Measurements from ENCODE around the gene NOP58.

Gene NOP58

GRCh38 chr2:202306034-202306433, 40.5 kb downstream of the NOP58 start:
- H3F3A ChIP-seq (ENCODE audit: insufficient read depth) = peaks cover 33% of the 10 kb centered on the region
- H3K79me2 ChIP-seq (ENCODE audit: insufficient read depth, low read length) = no peaks in the 10 kb centered on the region
- TF ChIP-seq, protein P1, sequence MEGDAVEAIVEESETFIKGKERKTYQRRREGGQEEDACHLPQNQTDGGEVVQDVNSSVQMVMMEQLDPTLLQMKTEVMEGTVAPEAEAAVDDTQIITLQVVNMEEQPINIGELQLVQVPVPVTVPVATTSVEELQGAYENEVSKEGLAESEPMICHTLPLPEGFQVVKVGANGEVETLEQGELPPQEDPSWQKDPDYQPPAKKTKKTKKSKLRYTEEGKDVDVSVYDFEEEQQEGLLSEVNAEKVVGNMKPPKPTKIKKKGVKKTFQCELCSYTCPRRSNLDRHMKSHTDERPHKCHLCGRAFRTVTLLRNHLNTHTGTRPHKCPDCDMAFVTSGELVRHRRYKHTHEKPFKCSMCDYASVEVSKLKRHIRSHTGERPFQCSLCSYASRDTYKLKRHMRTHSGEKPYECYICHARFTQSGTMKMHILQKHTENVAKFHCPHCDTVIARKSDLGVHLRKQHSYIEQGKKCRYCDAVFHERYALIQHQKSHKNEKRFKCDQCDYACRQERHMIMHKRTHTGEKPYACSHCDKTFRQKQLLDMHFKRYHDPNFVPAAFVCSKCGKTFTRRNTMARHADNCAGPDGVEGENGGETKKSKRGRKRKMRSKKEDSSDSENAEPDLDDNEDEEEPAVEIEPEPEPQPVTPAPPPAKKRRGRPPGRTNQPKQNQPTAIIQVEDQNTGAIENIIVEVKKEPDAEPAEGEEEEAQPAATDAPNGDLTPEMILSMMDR (IDR thresholded peaks at IDR 0.05; ENCODE audit: insufficient read depth, low read length, poor library complexity, severe bottlenecking) = no peak
- TF ChIP-seq EZH2phosphoT487 (conservative IDR thresholded peaks at IDR 0.05; ENCODE audit: low read length) = no peak
- H3K27ac ChIP-seq (ENCODE audit: low read depth, low read length) = no peak overlapping the region
- no peaks in the 10 kb centered on the region for H3K27me3 ChIP-seq (ENCODE audit: low read length)
- no peak overlapping the region for H3K4me3 ChIP-seq (ENCODE audit: insufficient read depth, low read length, poor library complexity, severe bottlenecking)
- H3K9me3 ChIP-seq (ENCODE audit: insufficient read depth, low read length) = no peaks in the 10 kb centered on the region
- H3K36me3 ChIP-seq (ENCODE audit: low read length) = peaks cover 56% of the 10 kb centered on the region
- H4K20me1 ChIP-seq (ENCODE audit: low read depth, low read length) = no peaks in the 10 kb centered on the region
- H3K9me2 ChIP-seq (replicated peaks; ENCODE audit: insufficient read depth, low read length) = no peaks in the 10 kb centered on the region
- H3K4me2 ChIP-seq (ENCODE audit: low read depth, low read length, poor library complexity, severe bottlenecking) = no peak overlapping the region
- no peak overlapping the region for H3K9ac ChIP-seq (ENCODE audit: low read length)
- H2AFZ ChIP-seq (ENCODE audit: low read depth, low read length, severe bottlenecking) = no peak overlapping the region

DNA sequence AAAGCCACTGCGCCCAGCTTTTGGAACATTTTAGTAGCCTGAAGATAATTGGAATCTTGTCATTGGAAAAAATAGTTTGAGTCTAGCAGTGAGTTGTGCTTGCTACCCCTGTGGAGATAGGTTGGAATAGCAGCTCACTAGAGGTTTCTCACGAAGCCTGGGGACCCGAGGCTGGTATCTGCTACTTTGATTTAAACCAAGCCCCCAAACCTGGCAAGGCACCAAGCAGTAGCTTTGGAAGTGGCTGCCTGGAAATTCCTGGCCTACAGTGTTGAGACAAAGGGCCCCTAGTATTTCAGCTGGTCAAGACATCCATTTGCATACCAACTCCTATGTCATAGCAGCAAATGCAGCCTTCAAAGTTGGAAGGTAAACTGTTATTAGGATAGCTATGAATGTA, 42.1 kb downstream of the NOP58 start:
- no peaks in the 10 kb centered on the region for H3K9me2 ChIP-seq (replicated peaks; ENCODE audit: insufficient read depth, low read length)
- H3K27me3 ChIP-seq (ENCODE audit: low read length) = no peaks in the 10 kb centered on the region
- H4K20me1 ChIP-seq (ENCODE audit: low read depth, low read length) = no peaks in the 10 kb centered on the region
- no peak overlapping the region for H2AFZ ChIP-seq (ENCODE audit: low read depth, low read length, severe bottlenecking)
- no peaks in the 10 kb centered on the region for H3K9me3 ChIP-seq (ENCODE audit: insufficient read depth, low read length)
- H3F3A ChIP-seq (ENCODE audit: insufficient read depth) = peaks cover 45% of the 10 kb centered on the region
- no peak overlapping the region for H3K4me2 ChIP-seq (ENCODE audit: low read depth, low read length, poor library complexity, severe bottlenecking)
- TF ChIP-seq EZH2phosphoT487 (conservative IDR thresholded peaks at IDR 0.05; ENCODE audit: low read length) = no peak
- TF ChIP-seq, protein P1 (IDR thresholded peaks at IDR 0.05; ENCODE audit: insufficient read depth, low read length, poor library complexity, severe bottlenecking) = no peak
- H3K36me3 ChIP-seq (ENCODE audit: low read length) = peaks cover 48% of the 10 kb centered on the region
- H3K9ac ChIP-seq (ENCODE audit: low read length) = no peak overlapping the region
- no peak overlapping the region for H3K27ac ChIP-seq (ENCODE audit: low read depth, low read length)
- no peaks in the 10 kb centered on the region for H3K79me2 ChIP-seq (ENCODE audit: insufficient read depth, low read length)
- no peak overlapping the region for H3K4me3 ChIP-seq (ENCODE audit: insufficient read depth, low read length, poor library complexity, severe bottlenecking)

DNA sequence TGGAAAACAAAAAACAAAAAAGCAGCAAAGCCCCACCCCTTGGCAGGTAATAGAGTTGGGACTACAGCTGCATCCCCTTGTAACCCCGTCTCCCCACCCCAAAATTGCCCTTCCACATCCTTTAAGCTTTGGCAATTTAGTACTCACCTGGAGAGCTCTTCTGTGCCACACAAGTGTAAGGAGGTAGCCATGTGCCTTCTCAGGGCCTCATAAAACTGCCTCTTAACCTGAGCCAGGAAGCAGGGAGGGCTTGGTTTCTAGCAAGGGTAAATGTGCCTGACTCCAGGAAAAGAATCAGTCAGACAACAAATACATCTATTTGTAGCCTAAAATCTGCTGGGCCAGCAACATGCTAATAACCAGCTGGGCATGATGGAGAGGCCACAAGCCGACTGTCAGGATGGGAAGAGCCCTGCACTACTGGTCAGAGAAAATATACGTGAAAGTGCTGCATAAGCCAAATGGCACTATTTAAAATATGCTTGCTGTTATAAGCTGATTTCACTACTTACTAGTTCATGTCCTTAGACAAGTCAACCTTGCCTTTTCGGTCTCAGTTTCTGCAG, 46.3 kb downstream of the NOP58 start:
- Histone ChIP-seq H3K9ac (ENCODE audit: low read length) (no peak overlapping the region), H3K27ac (ENCODE audit: low read depth, low read length) (no peak overlapping the region), H3K36me3 (ENCODE audit: low read length) (peaks cover 12% of the 10 kb centered on the region), H3F3A (ENCODE audit: insufficient read depth) (peaks cover 29% of the 10 kb centered on the region), H3K79me2 (ENCODE audit: insufficient read depth, low read length) (no peaks in the 10 kb centered on the region), H3K4me3 (ENCODE audit: insufficient read depth, low read length, poor library complexity, severe bottlenecking) (no peak overlapping the region), H4K20me1 (ENCODE audit: low read depth, low read length) (no peaks in the 10 kb centered on the region), H3K27me3 (ENCODE audit: low read length) (no peaks in the 10 kb centered on the region), H3K9me2 (replicated peaks; ENCODE audit: insufficient read depth, low read length) (no peaks in the 10 kb centered on the region), H3K9me3 (ENCODE audit: insufficient read depth, low read length) (no peaks in the 10 kb centered on the region), H3K4me2 (ENCODE audit: low read depth, low read length, poor library complexity, severe bottlenecking) (no peak overlapping the region), H2AFZ (ENCODE audit: low read depth, low read length, severe bottlenecking) (no peak overlapping the region)
- TF ChIP-seq EZH2phosphoT487 (conservative IDR thresholded peaks at IDR 0.05; ENCODE audit: low read length) = no peak
- TF ChIP-seq, protein P1 (IDR thresholded peaks at IDR 0.05; ENCODE audit: insufficient read depth, low read length, poor library complexity, severe bottlenecking) = no peak

Measured in SU-DHL-6 (cell line).